Measurements from ENCODE around the gene NDFIP1.

GRCh38 chr5:142115937-142116614 is 7.5 kb downstream of the NDFIP1 start:
- TF ChIP-seq, protein P1, sequence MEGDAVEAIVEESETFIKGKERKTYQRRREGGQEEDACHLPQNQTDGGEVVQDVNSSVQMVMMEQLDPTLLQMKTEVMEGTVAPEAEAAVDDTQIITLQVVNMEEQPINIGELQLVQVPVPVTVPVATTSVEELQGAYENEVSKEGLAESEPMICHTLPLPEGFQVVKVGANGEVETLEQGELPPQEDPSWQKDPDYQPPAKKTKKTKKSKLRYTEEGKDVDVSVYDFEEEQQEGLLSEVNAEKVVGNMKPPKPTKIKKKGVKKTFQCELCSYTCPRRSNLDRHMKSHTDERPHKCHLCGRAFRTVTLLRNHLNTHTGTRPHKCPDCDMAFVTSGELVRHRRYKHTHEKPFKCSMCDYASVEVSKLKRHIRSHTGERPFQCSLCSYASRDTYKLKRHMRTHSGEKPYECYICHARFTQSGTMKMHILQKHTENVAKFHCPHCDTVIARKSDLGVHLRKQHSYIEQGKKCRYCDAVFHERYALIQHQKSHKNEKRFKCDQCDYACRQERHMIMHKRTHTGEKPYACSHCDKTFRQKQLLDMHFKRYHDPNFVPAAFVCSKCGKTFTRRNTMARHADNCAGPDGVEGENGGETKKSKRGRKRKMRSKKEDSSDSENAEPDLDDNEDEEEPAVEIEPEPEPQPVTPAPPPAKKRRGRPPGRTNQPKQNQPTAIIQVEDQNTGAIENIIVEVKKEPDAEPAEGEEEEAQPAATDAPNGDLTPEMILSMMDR (IDR thresholded peaks at IDR 0.05): no peak
- TF ChIP-seq POLR2A (IDR thresholded peaks at IDR 0.05): no peak

All from adrenal gland (tissue), 5 donors.